K562 (cell line): ENCODE measurements around the gene MBOAT7. TPM values are rescaled to one million over a fixed set of nuclear protein-coding genes. Genes with fewer than 3 reads are reported as not detected.
A peak's percentile ranks its signal among the peaks of the same experiment; 100 is the strongest.

ENCODE experiments used
- CBX3 ChIP-seq, 2 experiments: IDR thresholded peaks; 1 replicate in 1 of 2; 2 replicates in 1 of 2; pipeline ENCODE4 v1.6.1; 2012; ENCODE audit warnings: inconsistent platforms in 2 of 2, low read length in 2 of 2, borderline replicate concordance in 1 of 2, control low read depth in 1 of 2
- CHD4 ChIP-seq: fragments of 200-600 bp; sonication (generic); IDR thresholded peaks from 3 replicates; pipeline ENCODE4 v1.6.1; 2012; ENCODE audit warnings: low read depth, mild to moderate bottlenecking, mixed read lengths, low read length, inconsistent platforms; ENCODE audit not compliant: insufficient read depth, insufficient replicate concordance, poor library complexity, severe bottlenecking
- FUS ChIP-seq: fragments of 200-400 bp; formaldehyde crosslinking; optimal IDR thresholded peaks from 2 replicates; pipeline ENCODE3; 2017; ENCODE audit warnings: low read depth, low read length
- KLF6 ChIP-seq: fragments of 250-450 bp; sonication (Bioruptor Pico); IDR thresholded peaks from 2 replicates; pipeline ENCODE4 v1.4.0; 2020; ENCODE audit warnings: mild to moderate bottlenecking, moderate library complexity, borderline replicate concordance
- MBD2 ChIP-seq: sonication (generic); IDR thresholded peaks from 2 replicates; pipeline ENCODE4 v1.6.1; 2016; ENCODE audit warnings: low read depth, borderline replicate concordance
- NFE2L1 ChIP-seq: fragments of 450-650 bp; IDR thresholded peaks from 2 replicates; pipeline ENCODE4 v1.6.1; 2016; ENCODE audit warnings: missing genetic modification characterization, low read depth, mild to moderate bottlenecking, missing compliant biosample characterization, moderate library complexity, borderline replicate concordance
- PRPF4 ChIP-seq: fragments of 200-400 bp; formaldehyde crosslinking; IDR thresholded peaks from one replicate; pipeline ENCODE4 v1.6.1; 2017; ENCODE audit warnings: low read length, low read depth, mild to moderate bottlenecking; ENCODE audit not compliant: insufficient read depth, poor library complexity, severe bottlenecking
- SUPT5H ChIP-seq: fragments of 450-650 bp; IDR thresholded peaks from 2 replicates; pipeline ENCODE4 v1.6.1; 2016
- ZFX ChIP-seq: sonication (generic); formaldehyde crosslinking; IDR thresholded peaks from 2 replicates; pipeline ENCODE4 v1.8.0; 2022; ENCODE audit warnings: mild to moderate bottlenecking, missing genetic modification reagents, moderate library complexity
- polyA plus RNA-seq, 8 experiments: library from polyadenylated mRNA; depleted of rRNA in 4 of 8; stranded (reverse) in 5 of 8; unstranded in 3 of 8; fragments of >200 nt; fragmentation: Nextera tagmentation in 2 of 8; fragmentation: Illumina TruSeq in 1 of 8; extraction: Ambion mirVana in 2 of 8; extraction: Trizol in 1 of 8; gene quantifications; 2 replicates each; pipeline versions ENCODE4 v1.2.1 to v1.2.3, GENCODE V29; 2011 to 2014; ENCODE audit warnings: inconsistent platforms in 1 of 8, missing spikeins in 1 of 8
- total RNA-seq, 7 experiments: library from RNA; depleted of rRNA in 6 of 7; stranded (reverse); fragments of >200 nt in 6 of 7; fragmentation: Illumina TruSeq in 2 of 7; extraction: Trizol in 2 of 7; gene quantifications; 2 replicates each; pipeline versions ENCODE4 v1.2.1 to v1.2.3, GENCODE V29; 2011 to 2021; ENCODE audit warnings: low replicate concordance in 1 of 7
- TF ChIP-seq, protein P1 (sequence below): sonication (generic); formaldehyde crosslinking; IDR thresholded peaks from 2 replicates; pipeline ENCODE4 v1.8.0; 2022; ENCODE audit warnings: mild to moderate bottlenecking, missing genetic modification reagents
- TF ChIP-seq, protein P2 (sequence below): fragments of 450-650 bp; formaldehyde crosslinking; IDR thresholded peaks from 2 replicates; pipeline ENCODE4 v1.4.0; 2022; ENCODE audit warnings: missing genetic modification characterization
- TF ChIP-seq, protein P3 (sequence below), 2 experiments: fragments of 200-800 bp in 1 of 2; sonication (Bioruptor generic) in 1 of 2; sonication (generic) in 1 of 2; formaldehyde crosslinking in 1 of 2; IDR thresholded peaks in 1 of 2; conservative IDR thresholded peaks in 1 of 2; 2 replicates each; pipeline versions ENCODE4 v1.5.0 to v1.6.1; 2016 to 2020; ENCODE audit warnings: missing compliant biosample characterization in 1 of 2, missing genetic modification characterization in 1 of 2, missing genetic modification reagents in 1 of 2
- TF ChIP-seq, protein P4 (sequence below): fragments of 450-650 bp; formaldehyde crosslinking; IDR thresholded peaks from 2 replicates; pipeline ENCODE4 v1.4.0; 2020; ENCODE audit warnings: mild to moderate bottlenecking, moderate library complexity
- TF ChIP-seq, protein P5 (sequence below): sonication (generic); formaldehyde crosslinking; IDR thresholded peaks from 2 replicates; pipeline ENCODE4 v1.8.0; 2022; ENCODE audit warnings: missing genetic modification reagents, mild to moderate bottlenecking, moderate library complexity, borderline replicate concordance
- TF ChIP-seq, protein P6 (sequence below): fragments of 150-350 bp; IDR thresholded peaks from 2 replicates; pipeline ENCODE4 v1.6.1; 2014; ENCODE audit warnings: low read depth, mild to moderate bottlenecking, low read length, borderline replicate concordance

Gene MBOAT7
- total and polyA plus RNA-seq, 9 of the 15 experiments (the other 6 are each of a cell fraction or from before 2014, with no cell fraction given): 1.4 to 153 (median 56.1) TPM

DNA sequence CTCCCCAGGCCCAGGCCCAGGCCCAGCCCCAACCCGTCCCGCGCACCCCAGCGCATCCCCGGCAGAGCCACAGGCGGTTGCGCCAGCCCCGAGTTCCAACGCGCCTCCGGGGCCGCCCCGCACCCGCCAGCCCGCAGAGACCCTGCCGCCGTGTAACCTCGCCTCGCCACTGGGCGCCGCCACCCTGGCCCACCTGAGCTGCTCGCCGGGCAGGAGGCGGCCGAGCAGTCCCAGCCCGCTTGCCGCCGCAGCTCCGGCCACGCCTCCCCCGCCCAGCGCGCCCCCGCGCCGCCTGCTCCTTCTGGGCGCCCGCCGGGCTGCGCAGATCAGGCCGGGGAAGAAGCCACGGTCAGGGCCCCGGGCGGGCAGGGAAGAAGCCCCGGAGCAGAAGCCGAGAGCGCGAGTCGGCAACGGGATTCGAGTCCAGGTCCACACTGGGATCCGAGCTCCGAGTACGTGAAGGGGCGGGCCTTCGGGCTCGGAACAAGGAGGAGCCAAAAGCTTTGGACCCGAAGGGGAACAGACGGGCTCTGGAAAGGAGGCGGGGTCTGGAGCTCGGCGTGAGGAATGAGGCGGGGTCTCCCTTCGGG lies at the start of gene MBOAT7 (continued):
- TF ChIP-seq, protein P1, sequence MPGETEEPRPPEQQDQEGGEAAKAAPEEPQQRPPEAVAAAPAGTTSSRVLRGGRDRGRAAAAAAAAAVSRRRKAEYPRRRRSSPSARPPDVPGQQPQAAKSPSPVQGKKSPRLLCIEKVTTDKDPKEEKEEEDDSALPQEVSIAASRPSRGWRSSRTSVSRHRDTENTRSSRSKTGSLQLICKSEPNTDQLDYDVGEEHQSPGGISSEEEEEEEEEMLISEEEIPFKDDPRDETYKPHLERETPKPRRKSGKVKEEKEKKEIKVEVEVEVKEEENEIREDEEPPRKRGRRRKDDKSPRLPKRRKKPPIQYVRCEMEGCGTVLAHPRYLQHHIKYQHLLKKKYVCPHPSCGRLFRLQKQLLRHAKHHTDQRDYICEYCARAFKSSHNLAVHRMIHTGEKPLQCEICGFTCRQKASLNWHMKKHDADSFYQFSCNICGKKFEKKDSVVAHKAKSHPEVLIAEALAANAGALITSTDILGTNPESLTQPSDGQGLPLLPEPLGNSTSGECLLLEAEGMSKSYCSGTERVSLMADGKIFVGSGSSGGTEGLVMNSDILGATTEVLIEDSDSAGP (CRISPR knock-in tag): no peak
- no peak; the same call in 1 of the 2 replicates for TF ChIP-seq MBD2
- TF ChIP-seq, protein P2, sequence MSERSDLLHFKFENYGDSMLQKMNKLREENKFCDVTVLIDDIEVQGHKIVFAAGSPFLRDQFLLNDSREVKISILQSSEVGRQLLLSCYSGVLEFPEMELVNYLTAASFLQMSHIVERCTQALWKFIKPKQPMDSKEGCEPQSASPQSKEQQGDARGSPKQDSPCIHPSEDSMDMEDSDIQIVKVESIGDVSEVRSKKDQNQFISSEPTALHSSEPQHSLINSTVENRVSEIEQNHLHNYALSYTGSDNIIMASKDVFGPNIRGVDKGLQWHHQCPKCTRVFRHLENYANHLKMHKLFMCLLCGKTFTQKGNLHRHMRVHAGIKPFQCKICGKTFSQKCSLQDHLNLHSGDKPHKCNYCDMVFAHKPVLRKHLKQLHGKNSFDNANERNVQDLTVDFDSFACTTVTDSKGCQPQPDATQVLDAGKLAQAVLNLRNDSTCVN (CRISPR knock-in tag): no peak
- no peak for TF ChIP-seq NFE2L1
- TF ChIP-seq, protein P3, sequence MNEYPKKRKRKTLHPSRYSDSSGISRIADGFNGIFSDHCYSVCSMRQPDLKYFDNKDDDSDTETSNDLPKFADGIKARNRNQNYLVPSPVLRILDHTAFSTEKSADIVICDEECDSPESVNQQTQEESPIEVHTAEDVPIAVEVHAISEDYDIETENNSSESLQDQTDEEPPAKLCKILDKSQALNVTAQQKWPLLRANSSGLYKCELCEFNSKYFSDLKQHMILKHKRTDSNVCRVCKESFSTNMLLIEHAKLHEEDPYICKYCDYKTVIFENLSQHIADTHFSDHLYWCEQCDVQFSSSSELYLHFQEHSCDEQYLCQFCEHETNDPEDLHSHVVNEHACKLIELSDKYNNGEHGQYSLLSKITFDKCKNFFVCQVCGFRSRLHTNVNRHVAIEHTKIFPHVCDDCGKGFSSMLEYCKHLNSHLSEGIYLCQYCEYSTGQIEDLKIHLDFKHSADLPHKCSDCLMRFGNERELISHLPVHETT (CRISPR knock-in tag; conservative IDR thresholded peaks at IDR 0.05 in 1 of 2, IDR thresholded peaks at IDR 0.05 in 1 of 2): 0 out of 4 replicates have a peak, but pooled peaks of 1 of the 2 experiments have one; percentile 1
- no peak for TF ChIP-seq CHD4
- TF ChIP-seq, protein P4, sequence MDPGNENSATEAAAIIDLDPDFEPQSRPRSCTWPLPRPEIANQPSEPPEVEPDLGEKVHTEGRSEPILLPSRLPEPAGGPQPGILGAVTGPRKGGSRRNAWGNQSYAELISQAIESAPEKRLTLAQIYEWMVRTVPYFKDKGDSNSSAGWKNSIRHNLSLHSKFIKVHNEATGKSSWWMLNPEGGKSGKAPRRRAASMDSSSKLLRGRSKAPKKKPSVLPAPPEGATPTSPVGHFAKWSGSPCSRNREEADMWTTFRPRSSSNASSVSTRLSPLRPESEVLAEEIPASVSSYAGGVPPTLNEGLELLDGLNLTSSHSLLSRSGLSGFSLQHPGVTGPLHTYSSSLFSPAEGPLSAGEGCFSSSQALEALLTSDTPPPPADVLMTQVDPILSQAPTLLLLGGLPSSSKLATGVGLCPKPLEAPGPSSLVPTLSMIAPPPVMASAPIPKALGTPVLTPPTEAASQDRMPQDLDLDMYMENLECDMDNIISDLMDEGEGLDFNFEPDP (CRISPR knock-in tag): no peak
- TF ChIP-seq, protein P5, sequence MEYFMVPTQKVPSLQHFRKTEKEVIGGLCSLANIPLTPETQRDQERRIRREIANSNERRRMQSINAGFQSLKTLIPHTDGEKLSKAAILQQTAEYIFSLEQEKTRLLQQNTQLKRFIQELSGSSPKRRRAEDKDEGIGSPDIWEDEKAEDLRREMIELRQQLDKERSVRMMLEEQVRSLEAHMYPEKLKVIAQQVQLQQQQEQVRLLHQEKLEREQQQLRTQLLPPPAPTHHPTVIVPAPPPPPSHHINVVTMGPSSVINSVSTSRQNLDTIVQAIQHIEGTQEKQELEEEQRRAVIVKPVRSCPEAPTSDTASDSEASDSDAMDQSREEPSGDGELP: no peak; the same call in 1 of the 2 replicates
- no peak for TF ChIP-seq KLF6 (CRISPR knock-in tag)
- no peak for TF ChIP-seq FUS
- no peak for TF ChIP-seq PRPF4
- TF ChIP-seq, protein P6, sequence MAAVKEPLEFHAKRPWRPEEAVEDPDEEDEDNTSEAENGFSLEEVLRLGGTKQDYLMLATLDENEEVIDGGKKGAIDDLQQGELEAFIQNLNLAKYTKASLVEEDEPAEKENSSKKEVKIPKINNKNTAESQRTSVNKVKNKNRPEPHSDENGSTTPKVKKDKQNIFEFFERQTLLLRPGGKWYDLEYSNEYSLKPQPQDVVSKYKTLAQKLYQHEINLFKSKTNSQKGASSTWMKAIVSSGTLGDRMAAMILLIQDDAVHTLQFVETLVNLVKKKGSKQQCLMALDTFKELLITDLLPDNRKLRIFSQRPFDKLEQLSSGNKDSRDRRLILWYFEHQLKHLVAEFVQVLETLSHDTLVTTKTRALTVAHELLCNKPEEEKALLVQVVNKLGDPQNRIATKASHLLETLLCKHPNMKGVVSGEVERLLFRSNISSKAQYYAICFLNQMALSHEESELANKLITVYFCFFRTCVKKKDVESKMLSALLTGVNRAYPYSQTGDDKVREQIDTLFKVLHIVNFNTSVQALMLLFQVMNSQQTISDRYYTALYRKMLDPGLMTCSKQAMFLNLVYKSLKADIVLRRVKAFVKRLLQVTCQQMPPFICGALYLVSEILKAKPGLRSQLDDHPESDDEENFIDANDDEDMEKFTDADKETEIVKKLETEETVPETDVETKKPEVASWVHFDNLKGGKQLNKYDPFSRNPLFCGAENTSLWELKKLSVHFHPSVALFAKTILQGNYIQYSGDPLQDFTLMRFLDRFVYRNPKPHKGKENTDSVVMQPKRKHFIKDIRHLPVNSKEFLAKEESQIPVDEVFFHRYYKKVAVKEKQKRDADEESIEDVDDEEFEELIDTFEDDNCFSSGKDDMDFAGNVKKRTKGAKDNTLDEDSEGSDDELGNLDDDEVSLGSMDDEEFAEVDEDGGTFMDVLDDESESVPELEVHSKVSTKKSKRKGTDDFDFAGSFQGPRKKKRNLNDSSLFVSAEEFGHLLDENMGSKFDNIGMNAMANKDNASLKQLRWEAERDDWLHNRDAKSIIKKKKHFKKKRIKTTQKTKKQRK: no peak
- TF ChIP-seq CBX3 (IDR thresholded peaks at IDR 0.05; ENCODE audit: borderline replicate concordance in 1 of 2, low read length in 2 of 2): no peak
- peak; percentile 77 for TF ChIP-seq SUPT5H
- peak; percentile 69 for TF ChIP-seq ZFX (CRISPR knock-in tag)
